ENCODE data around the gene SLC5A1. TPM values are rescaled to one million over a fixed set of nuclear protein-coding genes. Genes with fewer than 3 reads are reported as not detected.
"Not testable (repeated sequence)": the region's sequence is repeated elsewhere in the genome, so short reads cannot be mapped to it uniquely, and the experiment has no call there.

Gene SLC5A1
- total RNA-seq, 1 donor from 2014 or later, result not detected

DNA sequence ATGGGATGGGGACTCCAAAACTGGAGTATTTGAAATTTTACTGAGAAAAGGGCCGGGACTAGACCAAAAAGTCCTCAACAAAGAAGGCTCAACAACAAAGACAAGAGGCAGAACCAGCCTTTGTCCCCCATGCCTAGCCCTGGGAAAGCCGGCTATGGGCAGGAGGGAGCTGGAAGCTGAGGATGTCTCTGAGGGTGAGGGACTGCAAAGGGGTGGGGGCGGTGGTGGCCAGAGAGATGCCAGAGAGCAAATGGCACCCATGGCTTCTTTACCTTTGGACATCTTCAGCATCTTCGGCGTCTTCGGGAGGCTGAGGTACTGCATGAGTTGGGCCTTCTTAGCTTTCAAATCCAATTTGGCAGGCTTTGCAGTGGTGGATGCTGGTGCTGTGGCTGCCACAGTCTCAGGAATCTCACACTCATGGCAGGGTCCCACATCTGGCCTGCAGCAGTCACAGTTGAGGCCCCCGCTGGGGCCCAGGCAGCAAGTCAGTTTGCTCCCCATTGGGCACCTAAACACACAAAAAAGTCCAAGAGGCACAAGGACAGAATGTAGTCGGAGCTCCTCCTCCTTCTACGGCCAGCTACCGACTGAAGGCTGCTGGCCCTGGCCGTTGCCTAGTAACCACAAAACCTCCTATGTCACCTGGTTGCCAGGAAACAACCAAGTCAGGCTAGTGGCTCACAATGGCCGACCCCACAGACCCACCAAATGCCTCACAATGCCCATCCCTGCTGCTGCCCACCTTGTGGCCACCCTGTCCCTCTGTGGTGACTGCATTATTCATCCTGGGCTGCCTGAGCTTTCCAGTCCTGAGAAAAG, 115.9 kb downstream of the SLC5A1 start, which contains the start of gene C22orf42:
C22orf42 (minus strand) TSS at position 592 of the 822 bp plus-strand sequence; CDS start at position 504, 88 bp downstream.
- no peak for DNase-seq (ENCODE audit: low spot score)
- H3K36me3 Mint-ChIP-seq (ENCODE audit: low read depth), result no peaks in the 10 kb centered on the region
- H3K4me3 Mint-ChIP-seq (ENCODE audit: unreplicated experiment), result no peak within 1 kb of the TSS
- H3K27ac Mint-ChIP-seq (ENCODE audit: unreplicated experiment), result no peak within 1 kb of the TSS
- no peaks in the 10 kb centered on the region for H3K9me3 Mint-ChIP-seq (ENCODE audit: low read depth)
- H3K27me3 Mint-ChIP-seq (ENCODE audit: low read depth), result peaks cover 31% of the 10 kb centered on the region
- H3K4me1 Mint-ChIP-seq (ENCODE audit: low read depth), result no peaks in the 10 kb centered on the region
- TF ChIP-seq, protein P1, sequence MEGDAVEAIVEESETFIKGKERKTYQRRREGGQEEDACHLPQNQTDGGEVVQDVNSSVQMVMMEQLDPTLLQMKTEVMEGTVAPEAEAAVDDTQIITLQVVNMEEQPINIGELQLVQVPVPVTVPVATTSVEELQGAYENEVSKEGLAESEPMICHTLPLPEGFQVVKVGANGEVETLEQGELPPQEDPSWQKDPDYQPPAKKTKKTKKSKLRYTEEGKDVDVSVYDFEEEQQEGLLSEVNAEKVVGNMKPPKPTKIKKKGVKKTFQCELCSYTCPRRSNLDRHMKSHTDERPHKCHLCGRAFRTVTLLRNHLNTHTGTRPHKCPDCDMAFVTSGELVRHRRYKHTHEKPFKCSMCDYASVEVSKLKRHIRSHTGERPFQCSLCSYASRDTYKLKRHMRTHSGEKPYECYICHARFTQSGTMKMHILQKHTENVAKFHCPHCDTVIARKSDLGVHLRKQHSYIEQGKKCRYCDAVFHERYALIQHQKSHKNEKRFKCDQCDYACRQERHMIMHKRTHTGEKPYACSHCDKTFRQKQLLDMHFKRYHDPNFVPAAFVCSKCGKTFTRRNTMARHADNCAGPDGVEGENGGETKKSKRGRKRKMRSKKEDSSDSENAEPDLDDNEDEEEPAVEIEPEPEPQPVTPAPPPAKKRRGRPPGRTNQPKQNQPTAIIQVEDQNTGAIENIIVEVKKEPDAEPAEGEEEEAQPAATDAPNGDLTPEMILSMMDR (IDR thresholded peaks at IDR 0.05), result no peak

DNA sequence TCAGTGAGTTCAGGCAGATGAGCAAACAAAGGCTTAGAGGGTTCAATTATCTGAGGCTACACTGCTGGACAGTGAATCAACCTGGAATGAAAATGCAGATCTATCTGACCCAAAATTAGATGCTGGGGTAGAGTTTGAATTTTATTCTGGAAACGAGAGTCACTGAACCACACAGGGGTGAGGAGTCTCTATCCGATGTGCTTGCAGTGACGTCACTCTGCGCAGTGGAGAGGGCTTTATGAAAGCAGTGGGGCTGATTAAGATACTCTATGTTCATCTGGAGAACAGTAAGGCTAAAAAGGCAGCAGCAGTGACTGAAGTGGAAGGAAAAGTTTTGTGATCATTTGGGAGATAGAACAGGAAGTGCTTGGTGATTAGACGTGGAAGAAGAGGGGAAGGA, 117.3 kb downstream of the SLC5A1 start:
- H3K4me3 Mint-ChIP-seq (ENCODE audit: unreplicated experiment); H3K4me1 Mint-ChIP-seq (ENCODE audit: low read depth); DNase-seq (ENCODE audit: low spot score); H3K36me3 Mint-ChIP-seq (ENCODE audit: low read depth); H3K27ac Mint-ChIP-seq (ENCODE audit: unreplicated experiment); H3K9me3 Mint-ChIP-seq (ENCODE audit: low read depth): not testable (repeated sequence)
- peaks cover 31% of the 10 kb centered on the region for H3K27me3 Mint-ChIP-seq (ENCODE audit: low read depth)

Other genes starting within 250 kb of the SLC5A1 start
- gene YWHAH, start 98.7 kb upstream of the SLC5A1 start, total RNA-seq, result 179 to 223 TPM (median 218 TPM) in 3 replicates
- not detected in 3 replicates for gene C22orf42, start 116.0 kb downstream of the SLC5A1 start, total RNA-seq
- gene RFPL2, start 161.8 kb downstream of the SLC5A1 start, total RNA-seq, result 0.22 TPM in 1 of 3 replicates, not detected in the others
- gene SLC5A4, start 212.1 kb downstream of the SLC5A1 start, total RNA-seq, result not detected in 3 replicates